Prostate gland (tissue), 2 donors: ENCODE measurements around the gene PTRH2.

Experiments
- CTCF ChIP-seq, 4 experiments: fragments of 200-600 bp in 2 of 4; fragments of 450-650 bp in 2 of 4; sonication (generic) in 2 of 4; IDR thresholded peaks; 1 replicate in 3 of 4; 2 replicates in 1 of 4; pipeline ENCODE4 v1.5.1; 2016 to 2019; ENCODE audit warnings: antibody characterized with exemption in 4 of 4, mild to moderate bottlenecking in 2 of 4, moderate library complexity in 2 of 4
- POLR2A ChIP-seq: fragments of 450-650 bp; IDR thresholded peaks from one replicate; pipeline ENCODE4 v1.6.1; 2016; ENCODE audit warnings: antibody characterized with exemption, mild to moderate bottlenecking
- POLR2AphosphoS5 ChIP-seq: sonication (generic); formaldehyde crosslinking; IDR thresholded peaks from one replicate; pipeline ENCODE4 v1.6.1; 2017; ENCODE audit warnings: antibody characterized with exemption

- TF ChIP-seq CTCF (IDR thresholded peaks at IDR 0.05) (no peak), POLR2AphosphoS5 (no peak), POLR2A (no peak)
These were observed 12.9 kb downstream of the PTRH2 start for GRCh38 chr17:59694344-59694743.
